GM18951 (cell line): ENCODE results near the gene TLR6.
"Not testable (repeated sequence)": the region's sequence is repeated elsewhere in the genome, so short reads cannot be mapped to it uniquely, and the experiment has no call there.

Experiments
- POLR2A ChIP-seq: IDR thresholded peaks from 4 replicates; pipeline ENCODE4 v1.6.1; 2011; ENCODE audit warnings: mild to moderate bottlenecking; ENCODE audit not compliant: insufficient read length, insufficient read depth; ENCODE audit errors: extremely low read depth
- in situ Hi-C: fragments of 300-500 bp; cut with MboI; formaldehyde crosslinking; loops from one replicate; pipeline ENCODE4 v1.12.0; 2022; ENCODE audit warnings: low sequenced_read_pairs, mixed read lengths, inconsistent platforms; ENCODE audit not compliant: unreplicated experiment

Gene TLR6

GRCh38 chr4:38832206-38832605, 24.4 kb downstream of the TLR6 start:
- in situ Hi-C loops: no loop called here
- TF ChIP-seq POLR2A: no peak

GRCh38 chr4:38831653-38832052, 25.0 kb downstream of the TLR6 start:
- in situ Hi-C loops: no loop called here
- no peak for TF ChIP-seq POLR2A

GRCh38 chr4:38829237-38829636, 27.4 kb downstream of the TLR6 start:
- no peak for TF ChIP-seq POLR2A
- in situ Hi-C loops: no loop called here

GRCh38 chr4:38823766-38824165, 32.9 kb downstream of the TLR6 start:
- in situ Hi-C loops: no loop called here
- TF ChIP-seq POLR2A: no peak

DNA sequence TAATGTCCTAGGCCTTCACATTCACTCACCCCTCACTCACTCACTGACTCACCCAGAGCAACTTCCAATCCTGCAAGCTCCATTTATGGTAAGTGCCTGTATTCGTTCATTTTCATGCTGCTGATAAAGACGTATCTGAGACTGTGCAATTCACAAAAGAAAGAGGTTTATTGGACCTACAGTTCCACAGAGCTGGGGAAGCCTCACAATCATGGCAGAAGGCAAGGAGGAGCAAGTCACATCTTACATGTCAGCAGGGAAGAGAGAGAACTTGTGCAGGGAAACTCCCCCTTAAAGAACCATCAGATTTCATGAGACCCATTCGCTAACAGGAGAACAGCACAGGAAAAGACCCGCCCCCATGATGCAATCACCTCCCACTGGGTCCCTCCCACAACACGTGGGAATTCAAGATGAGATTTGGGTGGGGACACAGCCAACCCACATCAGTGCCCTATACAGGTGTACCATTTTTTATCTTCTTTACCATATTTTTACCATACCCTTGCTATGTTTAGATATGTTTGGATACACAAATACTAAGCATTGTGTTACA, 33.8 kb downstream of the TLR6 start:
- in situ Hi-C loops: no loop called here
- TF ChIP-seq POLR2A: no peak

DNA sequence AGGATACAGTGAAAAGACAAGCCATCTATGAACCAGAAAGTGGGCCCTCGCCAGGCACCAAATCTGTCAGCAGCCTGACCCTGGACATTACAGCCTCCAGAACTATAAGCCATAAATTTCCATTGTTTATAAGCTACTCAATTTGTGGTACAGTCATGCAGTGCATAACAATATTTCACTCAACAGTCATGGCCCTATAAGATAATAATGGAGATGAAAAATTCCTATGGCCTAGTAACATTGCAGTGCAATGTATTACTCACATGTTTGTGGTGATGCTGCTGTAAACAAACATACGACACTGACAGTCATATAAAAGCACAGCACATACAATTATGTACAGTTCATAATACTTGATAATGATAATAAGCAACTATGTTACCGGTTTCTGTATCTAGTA, 34.9 kb downstream of the TLR6 start:
- in situ Hi-C loops: no loop called here
- no peak for TF ChIP-seq POLR2A

- in situ Hi-C loops: no loop called here
- no peak for TF ChIP-seq POLR2A
These were observed 36.1 kb downstream of the TLR6 start for GRCh38 chr4:38820329-38821061.

GRCh38 chr4:38819569-38819968, 37.0 kb downstream of the TLR6 start:
- in situ Hi-C loops: no loop called here
- no peak for TF ChIP-seq POLR2A

DNA sequence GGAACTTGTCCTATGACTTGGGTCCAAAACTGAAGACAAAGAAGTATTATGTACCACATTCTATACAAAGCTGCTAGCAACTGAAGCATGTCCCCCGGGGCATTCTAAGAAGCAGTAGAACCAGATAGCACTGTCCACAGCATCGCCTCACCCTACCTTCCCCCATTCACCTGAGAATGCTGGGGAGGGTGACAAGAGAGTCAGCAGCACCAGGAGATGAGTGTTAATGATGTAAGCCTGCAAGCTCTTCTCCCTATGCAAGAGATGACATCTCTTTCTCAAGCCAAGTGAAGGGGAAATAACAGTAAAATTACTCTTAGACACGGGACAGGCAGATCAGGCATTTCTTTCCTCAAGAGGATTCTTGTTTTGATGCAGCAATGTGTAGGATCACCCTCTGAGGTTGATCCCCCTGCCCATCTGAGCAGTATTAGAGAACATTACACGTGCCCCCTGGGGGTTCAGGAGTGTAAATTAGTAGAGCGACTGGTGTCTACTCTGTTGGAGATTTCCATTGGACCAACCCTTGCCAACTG, 38.1 kb downstream of the TLR6 start:
- in situ Hi-C loops: no loop called here
- TF ChIP-seq POLR2A: no peak

- in situ Hi-C loops: no loop called here
These were observed 40.5 kb downstream of the TLR6 start for GRCh38 chr4:38815885-38816782.

DNA sequence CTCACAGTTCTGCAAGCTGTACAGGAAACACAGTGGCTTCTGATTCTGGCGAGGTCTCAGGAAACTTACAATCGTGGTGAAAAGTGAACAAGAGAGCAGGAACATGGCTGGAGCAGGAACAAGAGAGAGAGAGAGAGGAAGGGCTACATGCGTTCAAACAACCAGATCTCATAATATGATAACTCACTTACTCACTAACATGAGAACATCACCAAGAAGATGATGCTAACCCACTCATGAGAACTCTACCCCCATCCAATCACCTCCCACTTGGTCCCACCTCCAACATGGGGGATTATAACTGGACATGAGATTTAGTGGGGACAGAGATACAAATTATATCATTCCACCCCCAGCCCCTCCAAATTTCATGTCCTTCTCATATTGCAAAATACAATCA, 42.2 kb downstream of the TLR6 start:
- in situ Hi-C loops: no loop called here
- TF ChIP-seq POLR2A: no peak

More at GRCh38 chr4:38815885-38816782, 40.5 kb downstream of the TLR6 start:
- TF ChIP-seq POLR2A: no peak

- no peak for TF ChIP-seq POLR2A
- in situ Hi-C loops: no loop called here
These were observed 45.3 kb downstream of the TLR6 start for GRCh38 chr4:38811297-38811696.

DNA sequence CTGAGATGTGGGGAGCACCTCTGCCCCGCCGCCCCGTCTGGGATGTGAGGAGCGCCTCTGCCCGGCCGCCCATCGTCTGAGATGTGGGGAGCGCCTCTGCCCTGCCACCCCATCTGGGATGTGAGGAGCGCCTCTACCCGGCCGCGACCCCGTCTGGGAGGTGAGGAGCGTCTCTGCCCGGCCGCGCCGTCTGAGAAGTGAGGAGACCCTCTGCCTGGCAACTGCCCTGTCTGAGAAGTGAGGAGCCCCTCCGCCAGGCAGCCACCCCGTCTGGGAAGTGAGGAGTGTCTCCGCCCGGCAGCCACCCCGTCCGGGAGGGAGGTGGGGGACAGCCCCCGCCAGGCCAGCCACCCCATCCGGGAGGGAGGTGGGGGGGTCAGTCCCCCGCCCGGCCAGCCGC, 49.2 kb downstream of the TLR6 start:
- in situ Hi-C loops: not testable (repeated sequence)

DNA sequence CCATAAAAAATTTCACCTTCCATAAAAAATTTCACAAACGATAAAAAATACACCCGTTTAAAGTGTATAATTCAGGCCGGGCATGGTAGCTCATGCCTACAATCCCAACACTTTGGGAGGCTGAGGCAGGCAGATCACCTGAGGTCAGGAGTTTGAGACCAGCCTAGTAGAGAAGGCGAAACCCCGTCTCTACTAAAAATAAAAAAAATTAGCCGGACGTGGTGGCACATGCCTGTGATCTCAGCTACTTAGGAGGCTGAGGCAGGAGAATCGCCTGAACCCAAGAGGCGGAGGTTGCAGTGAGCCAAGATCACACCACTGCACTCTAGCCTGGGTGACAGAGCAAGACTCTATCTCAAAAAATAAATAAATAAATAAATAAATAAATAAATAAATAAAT, 50.4 kb downstream of the TLR6 start:
- in situ Hi-C loops: not testable (repeated sequence)
